ENCODE data around the gene TRAF4.
"Not testable (repeated sequence)": the region's sequence is repeated elsewhere in the genome, so short reads cannot be mapped to it uniquely, and the experiment has no call there.

TRAF4 gene

DNA sequence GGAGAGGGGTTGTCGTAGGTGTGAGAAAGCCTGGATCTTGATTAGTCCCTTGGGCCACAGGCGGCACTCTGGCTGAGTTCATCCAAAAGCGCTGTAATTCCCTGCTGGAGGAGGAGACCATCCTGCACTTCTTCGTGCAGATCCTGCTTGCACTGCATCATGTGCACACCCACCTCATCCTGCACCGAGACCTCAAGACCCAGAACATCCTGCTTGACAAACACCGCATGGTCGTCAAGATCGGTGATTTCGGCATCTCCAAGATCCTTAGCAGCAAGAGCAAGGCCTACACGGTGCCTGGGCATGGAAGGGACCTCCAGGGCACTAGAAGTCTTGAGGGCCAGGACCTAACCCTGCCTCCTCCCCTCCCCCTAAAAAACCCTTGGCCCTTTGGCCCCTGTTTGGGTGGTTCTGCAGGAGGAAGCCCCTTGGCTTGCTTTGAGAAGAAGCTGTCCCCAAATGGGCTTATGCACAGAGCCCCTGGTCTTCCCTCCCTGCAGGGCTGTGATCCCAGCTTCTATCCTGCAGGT lies 9.0 kb upstream of the TRAF4 start:
- DNase-seq, result no peak

DNA sequence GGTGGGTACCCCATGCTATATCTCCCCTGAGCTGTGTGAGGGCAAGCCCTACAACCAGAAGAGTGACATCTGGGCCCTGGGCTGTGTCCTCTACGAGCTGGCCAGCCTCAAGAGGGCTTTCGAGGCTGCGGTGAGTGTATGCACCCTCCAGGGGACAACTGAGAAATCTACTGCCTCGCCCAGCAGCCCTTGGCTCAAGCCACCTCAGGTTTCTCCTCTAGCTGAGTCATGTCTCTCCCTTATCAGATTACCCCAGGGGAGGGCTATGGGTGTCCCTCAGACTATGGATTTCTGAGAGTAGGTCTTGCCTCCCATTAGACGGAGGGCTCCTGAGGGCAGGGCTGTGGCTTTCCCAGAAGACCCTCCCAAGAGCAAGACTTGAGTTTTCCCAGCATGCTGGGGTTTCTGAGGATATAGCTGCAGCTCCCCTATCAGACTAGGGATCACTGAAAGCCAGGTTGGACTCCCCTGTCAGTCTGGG lies 8.5 kb upstream of the TRAF4 start:
- no peak for DNase-seq

DNA sequence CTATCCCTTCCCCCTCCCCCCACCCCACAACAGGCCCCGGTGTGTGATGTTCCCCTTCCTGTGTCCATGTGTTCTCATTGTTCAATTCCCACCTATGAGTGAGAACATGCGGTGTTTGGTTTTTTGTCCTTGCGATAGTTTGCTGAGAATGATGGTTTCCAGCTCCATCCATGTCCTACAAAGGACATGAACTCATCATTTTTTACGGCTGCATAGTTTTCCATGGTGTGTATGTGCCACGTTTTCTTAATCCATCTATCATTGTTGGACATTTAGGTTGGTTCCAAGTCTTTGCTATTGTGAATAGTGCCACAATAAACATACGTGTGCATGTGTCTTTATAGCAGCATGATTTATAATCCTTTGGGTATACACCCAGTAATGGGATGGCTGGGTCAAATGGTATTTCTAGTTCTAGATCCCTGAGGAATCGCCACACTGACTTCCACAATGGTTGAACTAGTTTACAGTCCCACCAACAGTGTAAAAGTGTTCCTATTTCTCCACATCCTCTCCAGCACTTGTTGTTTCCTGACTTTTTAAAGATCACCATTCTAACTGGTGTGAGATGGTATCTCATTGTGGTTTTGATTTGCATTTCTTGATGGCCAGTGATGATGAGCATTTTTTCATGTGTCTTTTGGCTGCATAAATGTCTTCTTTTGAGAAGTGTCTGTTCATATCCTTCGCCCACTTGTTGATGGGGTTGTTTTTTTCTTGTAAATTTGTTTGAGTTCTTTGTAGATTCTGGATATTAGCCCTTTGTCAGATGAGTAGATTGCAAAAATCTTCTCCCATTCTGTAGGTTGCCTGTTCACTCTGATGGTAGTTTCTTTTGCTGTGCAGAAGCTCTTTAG lies 7.7 kb upstream of the TRAF4 start:
- not testable (repeated sequence) for DNase-seq

DNA sequence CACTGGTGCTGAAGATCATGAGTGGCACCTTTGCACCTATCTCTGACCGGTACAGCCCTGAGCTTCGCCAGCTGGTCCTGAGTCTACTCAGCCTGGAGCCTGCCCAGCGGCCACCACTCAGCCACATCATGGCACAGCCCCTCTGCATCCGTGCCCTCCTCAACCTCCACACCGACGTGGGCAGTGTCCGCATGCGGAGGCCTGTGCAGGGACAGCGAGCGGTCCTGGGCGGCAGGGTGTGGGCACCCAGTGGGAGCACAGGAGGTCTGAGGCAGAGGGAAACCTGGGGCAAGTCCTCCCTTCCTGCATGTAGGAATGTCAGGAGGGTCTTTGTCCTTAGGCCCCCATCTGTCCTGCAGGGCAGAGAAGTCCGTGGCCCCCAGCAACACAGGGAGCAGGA lies 6.5 kb upstream of the TRAF4 start:
- DNase-seq, result no peak

DNA sequence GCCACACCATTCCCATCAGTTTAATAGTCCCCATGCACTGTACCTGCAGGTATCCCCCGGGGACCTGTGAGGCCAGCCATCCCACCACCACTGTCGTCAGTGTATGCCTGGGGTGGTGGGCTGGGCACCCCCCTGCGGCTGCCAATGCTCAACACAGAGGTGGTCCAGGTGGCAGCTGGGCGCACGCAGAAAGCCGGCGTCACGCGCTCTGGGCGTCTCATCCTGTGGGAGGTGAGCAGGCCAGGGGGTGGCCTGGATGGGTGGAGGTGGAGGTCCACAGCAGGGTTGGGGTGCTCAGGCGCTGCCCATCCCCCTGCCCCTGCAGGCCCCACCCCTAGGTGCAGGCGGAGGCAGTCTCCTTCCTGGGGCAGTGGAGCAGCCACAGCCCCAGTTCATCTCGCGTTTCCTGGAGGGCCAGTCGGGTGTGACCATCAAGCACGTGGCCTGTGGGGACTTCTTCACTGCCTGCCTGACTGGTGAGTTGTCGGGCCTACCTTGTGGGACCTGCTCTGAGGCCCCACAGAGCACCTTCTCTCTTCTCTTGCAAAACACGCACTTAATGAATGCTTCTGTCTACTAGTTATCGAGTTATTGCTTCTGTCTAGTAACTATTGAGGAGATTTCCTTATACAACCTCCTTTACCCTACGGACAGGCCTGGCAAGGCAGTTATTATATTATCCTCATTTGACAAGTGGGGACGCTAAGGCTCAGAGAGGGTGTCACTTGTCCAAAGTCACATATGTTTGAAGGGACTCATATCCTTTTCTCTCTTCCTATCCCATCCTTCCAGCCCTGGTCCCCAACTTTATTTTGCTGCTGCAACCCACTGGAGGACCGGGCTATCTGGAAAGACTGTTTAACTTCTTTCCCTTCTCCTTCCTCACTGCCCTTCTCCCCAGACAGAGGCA lies 5.8 kb upstream of the TRAF4 start:
- no peak for DNase-seq

DNA sequence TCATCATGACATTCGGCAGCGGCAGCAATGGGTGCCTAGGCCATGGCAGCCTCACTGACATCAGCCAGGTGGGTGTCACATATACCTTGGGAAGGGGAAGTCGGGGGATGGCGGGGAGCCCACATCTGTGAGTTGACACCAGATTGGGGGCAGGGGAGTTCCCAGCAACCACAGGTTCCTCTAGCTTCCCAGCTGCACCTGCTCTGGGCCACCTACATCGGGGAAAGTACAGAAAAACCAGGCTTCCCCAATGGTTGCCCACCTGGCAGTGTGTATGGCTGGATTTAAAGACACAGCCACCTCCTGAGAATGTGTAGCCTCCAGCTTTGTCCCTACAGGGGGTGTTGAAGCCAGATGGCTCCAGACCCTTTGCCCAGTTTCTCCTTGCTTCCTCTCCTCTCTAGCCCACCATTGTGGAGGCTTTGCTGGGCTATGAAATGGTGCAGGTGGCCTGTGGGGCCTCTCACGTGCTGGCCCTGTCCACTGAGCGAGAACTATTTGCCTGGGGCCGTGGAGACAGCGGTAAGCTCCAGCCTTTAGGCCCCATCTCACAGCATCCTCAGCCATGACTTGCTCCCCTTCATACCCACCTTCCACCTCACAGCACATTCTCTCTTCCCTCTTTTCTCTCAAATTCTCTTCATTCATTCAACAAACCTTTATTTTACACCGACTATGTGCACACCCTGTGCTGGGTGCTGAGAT lies 5.0 kb upstream of the TRAF4 start:
- DNase-seq, result no peak

DNA sequence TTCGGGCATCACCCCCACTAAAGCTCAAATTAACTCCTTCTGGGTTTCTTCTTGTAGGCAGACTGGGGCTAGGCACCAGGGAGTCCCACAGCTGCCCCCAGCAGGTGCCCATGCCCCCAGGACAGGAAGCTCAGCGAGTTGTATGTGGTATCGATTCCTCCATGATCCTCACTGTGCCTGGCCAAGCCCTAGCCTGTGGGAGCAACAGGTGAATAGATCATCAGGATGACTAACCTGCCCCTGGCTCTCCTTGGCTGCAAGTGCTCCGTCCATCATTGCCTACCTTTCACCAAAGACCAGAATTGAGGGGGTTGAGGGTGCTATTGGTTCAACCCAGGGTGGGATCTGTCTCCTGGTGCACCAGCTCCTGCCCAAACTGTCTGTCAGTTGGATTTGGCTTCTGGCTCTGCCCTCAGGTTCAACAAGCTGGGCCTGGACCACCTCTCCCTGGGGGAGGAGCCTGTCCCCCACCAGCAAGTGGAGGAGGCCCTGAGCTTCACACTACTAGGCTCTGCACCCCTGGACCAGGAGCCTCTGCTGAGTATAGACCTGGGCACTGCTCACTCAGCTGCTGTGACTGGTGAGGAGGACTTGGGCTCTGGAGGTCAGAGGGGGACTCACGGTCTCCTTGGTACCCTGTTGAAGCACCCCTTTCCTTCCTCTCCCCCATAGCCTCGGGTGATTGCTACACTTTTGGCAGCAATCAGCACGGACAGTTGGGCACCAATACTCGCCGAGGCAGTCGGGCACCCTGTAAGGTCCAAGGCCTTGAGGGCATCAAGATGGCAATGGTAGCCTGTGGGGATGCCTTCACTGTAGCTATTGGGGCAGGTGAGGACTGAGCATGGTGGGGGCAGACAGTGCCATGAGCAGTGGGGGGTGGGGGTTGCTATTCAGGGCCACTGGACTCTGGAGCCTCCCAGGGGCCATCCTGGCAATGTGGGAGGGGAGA lies 3.1 kb upstream of the TRAF4 start:
- no peak for DNase-seq

DNA sequence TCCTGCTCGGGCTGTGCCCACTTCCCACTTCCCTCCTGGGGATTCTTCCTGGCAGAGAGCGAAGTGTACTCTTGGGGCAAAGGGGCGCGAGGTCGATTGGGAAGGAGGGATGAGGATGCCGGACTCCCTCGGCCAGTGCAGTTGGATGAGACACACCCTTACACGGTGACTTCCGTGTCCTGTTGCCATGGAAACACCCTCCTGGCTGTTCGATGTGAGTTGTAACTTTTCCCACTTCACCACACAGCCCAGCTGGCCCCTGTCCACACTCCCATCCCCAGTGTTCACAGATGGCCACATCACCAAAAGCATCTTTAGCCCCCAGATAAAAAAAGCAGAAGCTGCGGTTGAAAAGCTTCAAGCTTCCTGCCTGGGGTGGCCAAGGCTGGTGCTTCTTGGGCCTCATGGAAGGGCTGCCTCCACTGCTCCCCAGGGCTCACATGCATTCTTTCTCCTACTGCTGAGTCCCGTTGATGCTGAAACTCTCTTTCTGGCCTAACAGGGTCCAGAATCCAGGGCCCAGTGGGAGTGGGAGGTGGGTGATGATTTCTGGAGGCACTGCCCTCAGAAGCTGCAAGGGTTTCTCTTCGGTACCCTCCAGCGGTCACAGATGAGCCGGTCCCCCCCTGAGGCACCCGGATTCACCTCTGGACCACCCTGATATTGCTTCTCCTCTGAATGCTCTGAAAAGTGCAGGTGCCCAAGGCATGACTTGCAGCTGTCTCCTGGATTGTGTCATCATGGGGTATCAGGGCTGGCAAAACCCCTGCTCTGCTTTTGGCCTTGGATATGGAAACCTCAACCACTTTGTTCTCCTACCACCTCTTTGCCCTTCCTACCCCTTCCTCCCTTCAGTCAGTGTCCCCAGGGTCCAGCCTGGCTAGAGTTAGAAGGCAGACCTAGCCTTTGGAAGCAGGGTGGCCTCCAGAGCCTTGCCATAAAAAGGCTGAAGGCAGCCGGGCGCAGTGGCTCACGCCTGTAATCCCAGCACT lies 2.2 kb upstream of the TRAF4 start:
- DNase-seq, result no peak

DNA sequence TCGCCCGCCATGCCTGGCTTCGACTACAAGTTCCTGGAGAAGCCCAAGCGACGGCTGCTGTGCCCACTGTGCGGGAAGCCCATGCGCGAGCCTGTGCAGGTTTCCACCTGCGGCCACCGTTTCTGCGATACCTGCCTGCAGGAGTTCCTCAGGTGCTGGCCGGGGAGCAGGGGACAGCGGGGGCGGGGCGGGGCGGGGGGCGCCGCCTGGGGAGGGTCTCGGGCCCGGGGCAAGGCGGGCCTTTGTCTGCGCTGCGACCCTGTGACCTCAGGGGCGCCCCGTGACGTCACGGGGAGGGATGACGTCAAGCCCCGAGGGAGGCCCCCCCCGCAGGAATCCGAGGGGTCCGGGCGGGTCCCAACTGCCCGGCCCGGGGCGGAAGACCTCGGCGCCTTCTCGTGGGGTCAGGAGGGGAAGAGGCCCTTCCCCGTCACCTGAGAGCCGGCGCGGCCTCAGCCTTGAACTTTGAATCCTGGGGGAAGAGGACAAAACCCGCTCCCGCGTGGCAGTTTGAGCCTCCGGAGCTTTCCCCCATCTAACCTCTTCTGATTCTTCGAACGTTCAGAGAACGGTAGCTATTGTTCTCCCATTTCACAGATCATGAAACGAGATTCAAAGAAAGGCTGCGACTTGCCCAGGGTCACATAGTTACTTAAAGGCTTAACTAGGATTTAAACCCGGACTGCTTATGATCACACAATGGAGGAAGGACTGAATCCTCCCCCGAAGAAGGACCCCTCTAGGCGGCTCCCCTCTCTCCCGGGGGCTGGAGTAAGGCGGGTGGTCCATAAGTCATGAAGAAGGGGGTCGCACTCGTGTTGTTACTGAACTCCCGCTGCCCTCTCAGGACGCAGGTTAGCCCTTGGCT lies 527 bp downstream of the TRAF4 start:
- peak; percentile 70 for DNase-seq

DNA sequence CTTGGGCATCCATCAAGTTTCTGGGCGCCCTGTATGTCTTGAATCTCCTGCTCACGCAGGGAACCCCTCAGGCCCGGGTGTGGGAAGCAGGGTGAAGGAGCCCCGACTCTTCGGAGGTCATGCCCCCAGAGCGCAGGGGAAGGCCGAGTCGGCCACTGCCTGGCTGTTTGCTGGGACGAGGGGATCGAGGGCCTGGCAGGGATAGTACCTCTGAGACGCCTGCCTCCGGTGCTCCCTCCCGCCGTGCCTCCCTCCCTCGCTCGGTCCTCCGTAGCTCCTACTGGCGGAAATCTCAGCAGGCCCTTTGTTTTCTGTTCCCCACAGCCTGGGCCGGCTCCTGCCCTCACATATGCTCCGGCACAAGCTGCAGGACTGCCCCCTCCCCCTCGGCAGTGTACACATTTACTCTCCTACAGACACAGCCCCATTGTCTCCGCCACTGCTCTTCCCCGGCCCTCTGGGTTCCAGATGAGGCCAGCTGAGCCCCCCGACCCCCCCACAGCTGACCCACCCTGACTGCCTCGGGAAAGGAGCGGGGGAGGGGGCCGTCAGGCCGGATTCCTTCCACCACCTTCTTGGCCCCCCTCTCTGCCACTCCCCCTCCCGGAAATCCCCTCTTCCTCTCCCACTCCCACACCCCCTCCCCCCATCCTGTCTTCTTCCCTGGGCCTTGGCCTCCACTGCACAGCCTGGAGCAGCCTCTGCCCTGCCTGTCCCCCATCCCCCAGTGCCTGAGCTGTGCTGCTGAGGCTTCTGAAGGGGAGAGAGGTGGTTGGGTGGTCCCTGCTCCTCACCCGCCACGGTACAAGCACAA lies 1.4 kb downstream of the TRAF4 start:
- DNase-seq, result no peak

DNA sequence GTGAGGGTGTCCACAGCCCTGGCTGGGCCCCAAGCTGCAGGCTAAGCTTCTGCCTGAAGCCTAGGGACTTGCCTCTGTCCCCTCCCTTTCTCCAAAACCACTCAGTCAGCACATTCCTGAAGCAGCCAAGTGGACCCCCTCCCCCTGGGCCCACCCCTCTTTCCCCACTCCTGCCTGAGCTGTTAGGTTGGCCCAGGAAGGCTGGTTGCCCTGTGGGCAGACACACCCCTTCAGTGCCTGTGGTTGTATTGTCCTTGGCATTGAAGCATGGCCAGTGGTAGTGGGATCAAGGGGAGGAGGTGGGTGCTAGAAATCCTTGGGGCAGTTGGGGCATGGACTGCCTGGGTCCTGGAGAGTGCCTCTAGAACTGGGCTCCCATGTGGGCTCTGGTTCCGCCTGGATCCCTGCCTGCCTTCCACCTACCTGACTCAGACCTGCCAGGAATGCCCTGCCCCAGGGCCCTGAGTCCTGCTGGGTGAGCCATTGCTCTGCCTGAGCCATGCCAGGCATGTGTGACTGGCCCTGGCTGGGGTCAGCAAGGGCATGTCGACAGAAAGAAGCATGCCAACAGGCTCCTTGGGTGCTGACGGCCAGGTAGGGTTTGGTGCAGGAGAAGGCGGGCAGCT lies 2.1 kb downstream of the TRAF4 start:
- DNase-seq, result no peak

DNA sequence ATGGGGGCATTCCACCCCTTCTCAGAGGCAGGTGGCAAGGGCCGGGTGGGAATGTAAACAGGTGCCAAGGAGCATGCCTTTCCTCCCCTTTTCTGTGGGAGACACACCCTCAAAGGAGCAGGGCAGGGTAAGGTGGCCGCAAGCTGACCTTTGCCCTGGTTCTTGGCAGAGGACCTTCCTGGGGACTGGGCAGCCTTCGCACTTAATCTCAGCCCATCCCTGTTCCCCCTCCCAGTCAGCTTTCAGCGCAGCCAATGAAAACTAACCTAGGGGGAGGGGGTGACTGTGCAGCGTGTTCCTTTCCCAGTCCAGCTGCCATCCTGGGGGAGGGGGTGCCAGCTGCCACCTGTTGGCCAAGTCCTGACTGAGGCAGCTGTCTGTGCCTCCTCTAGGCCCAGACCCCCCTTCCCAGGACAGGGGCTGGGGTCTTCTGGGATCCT lies 2.8 kb downstream of the TRAF4 start:
- no peak for DNase-seq

DNA sequence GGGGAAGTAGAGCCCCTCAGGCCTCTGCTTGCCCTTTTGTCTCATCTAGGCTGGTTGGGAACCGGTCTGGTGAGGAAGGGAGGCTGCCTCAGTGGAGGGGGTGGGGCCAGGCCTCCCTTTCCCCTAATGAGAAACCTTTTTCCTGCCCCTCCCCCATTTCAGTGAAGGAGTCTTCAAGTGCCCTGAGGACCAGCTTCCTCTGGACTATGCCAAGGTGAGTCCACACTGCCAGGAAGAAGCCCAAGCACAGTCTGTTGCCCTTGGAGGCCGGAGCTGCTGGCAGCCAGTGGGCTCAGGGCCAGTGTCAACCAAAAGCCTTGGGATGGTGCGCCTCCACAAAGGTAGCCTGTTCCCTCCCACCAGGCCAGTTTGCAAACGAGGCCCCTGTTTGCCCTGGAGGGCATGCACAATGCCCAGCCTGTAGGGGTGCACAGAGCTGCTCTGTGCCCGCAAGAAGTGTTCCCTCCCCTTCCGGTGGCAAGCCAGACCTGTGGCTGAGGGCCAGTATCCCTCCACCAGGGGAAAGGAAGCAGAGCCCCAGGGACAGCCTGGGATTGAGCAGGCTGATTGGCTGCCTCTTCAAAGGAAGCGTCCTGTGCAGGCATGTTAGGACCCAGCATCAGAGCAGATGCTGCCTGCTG lies 3.4 kb downstream of the TRAF4 start:
- DNase-seq, result no peak

DNA sequence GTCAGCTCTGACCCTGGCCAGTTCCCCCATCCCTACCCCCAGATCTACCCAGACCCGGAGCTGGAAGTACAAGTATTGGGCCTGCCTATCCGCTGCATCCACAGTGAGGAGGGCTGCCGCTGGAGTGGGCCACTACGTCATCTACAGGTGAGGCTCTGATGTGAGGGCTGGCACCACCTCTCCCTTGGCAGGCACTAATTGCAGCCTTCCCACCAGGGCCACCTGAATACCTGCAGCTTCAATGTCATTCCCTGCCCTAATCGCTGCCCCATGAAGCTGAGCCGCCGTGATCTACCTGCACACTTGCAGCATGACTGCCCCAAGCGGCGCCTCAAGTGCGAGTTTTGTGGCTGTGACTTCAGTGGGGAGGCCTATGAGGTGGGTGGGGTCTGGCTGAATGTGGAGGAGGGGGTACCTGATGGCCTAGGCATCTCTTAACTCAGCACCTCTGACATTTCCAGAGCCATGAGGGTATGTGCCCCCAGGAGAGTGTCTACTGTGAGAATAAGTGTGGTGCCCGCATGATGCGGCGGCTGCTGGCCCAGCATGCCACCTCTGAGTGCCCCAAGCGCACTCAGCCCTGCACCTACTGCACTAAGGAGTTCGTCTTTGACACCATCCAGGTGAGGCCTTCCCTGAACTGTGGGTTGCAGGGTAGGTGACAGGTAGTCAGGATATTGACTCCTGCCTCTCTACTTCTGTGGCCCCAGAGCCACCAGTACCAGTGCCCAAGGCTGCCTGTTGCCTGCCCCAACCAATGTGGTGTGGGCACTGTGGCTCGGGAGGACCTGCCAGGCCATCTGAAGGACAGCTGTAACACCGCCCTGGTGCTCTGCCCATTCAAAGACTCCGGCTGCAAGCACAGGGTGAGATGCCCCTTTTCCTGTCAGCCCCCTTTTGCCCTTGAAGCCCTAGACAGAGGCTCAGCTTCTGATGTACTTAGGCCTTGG lies 4.3 kb downstream of the TRAF4 start:
- no peak for DNase-seq

DNA sequence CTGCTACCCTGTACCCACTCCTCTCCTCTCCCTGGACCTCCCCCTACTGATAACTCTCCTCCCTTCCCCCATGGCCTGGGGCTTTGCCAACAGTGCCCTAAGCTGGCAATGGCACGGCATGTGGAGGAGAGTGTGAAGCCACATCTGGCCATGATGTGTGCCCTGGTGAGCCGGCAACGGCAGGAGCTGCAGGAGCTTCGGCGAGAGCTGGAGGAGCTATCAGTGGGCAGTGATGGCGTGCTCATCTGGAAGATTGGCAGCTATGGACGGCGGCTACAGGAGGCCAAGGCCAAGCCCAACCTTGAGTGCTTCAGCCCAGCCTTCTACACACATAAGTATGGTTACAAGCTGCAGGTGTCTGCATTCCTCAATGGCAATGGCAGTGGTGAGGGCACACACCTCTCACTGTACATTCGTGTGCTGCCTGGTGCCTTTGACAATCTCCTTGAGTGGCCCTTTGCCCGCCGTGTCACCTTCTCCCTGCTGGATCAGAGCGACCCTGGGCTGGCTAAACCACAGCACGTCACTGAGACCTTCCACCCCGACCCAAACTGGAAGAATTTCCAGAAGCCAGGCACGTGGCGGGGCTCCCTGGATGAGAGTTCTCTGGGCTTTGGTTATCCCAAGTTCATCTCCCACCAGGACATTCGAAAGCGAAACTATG lies 5.2 kb downstream of the TRAF4 start:
- no peak for DNase-seq

Data from activated CD4-positive, alpha-beta T cell treated with anti-CD3 and anti-CD28 coated beads, Interleukin-2, amount 50 U/mL, for 16 hours (primary cell).